Measurements from ENCODE around the gene DNM3.

The DNM3 gene

GRCh38 chr1:172283766-172284165 lies 442.5 kb downstream of the DNM3 start:
- TF ChIP-seq POLR2A (IDR thresholded peaks at IDR 0.05; ENCODE audit: extremely low read depth, insufficient read length) (no peak), MAX (IDR thresholded peaks at IDR 0.05; ENCODE audit: low read depth, low read length) (no peak), CTCF (IDR thresholded peaks at IDR 0.05; ENCODE audit: low read depth, low read length) (no peak), MYC (IDR thresholded peaks at IDR 0.05; ENCODE audit: low read depth, low read length) (no peak)
- H3K4me3 ChIP-seq (ENCODE audit: low read depth, low read length): no peak overlapping the region
- no peak for DNase-seq (ENCODE audit: low read depth)

- TF ChIP-seq MAX (IDR thresholded peaks at IDR 0.05; ENCODE audit: low read depth, low read length): no peak
- no peak for TF ChIP-seq MYC (IDR thresholded peaks at IDR 0.05; ENCODE audit: low read depth, low read length)
- TF ChIP-seq POLR2A (IDR thresholded peaks at IDR 0.05; ENCODE audit: extremely low read depth, insufficient read length): no peak
- no peak for TF ChIP-seq CTCF (IDR thresholded peaks at IDR 0.05; ENCODE audit: low read depth, low read length)
- H3K4me3 ChIP-seq (ENCODE audit: low read depth, low read length): no peak overlapping the region
- peak; percentile 14 for DNase-seq (ENCODE audit: low read depth)
Measured at GRCh38 chr1:172286629-172287076, 445.4 kb downstream of the DNM3 start.

GRCh38 chr1:172287208-172287607 lies 445.9 kb downstream of the DNM3 start:
- H3K4me3 ChIP-seq (ENCODE audit: low read depth, low read length): no peak overlapping the region
- TF ChIP-seq MAX (IDR thresholded peaks at IDR 0.05; ENCODE audit: low read depth, low read length): no peak
- no peak for TF ChIP-seq CTCF (IDR thresholded peaks at IDR 0.05; ENCODE audit: low read depth, low read length)
- no peak for TF ChIP-seq MYC (IDR thresholded peaks at IDR 0.05; ENCODE audit: low read depth, low read length)
- no peak for TF ChIP-seq POLR2A (IDR thresholded peaks at IDR 0.05; ENCODE audit: extremely low read depth, insufficient read length)
- DNase-seq (ENCODE audit: low read depth): no peak

- no peak for DNase-seq (ENCODE audit: low read depth)
- TF ChIP-seq POLR2A (IDR thresholded peaks at IDR 0.05; ENCODE audit: extremely low read depth, insufficient read length): no peak
- TF ChIP-seq MAX (IDR thresholded peaks at IDR 0.05; ENCODE audit: low read depth, low read length): no peak
Measured at GRCh38 chr1:172288581-172288980, 447.3 kb downstream of the DNM3 start.

GRCh38 chr1:172289448-172289847 lies 448.1 kb downstream of the DNM3 start:
- TF ChIP-seq MAX (IDR thresholded peaks at IDR 0.05; ENCODE audit: low read depth, low read length) (no peak), POLR2A (IDR thresholded peaks at IDR 0.05; ENCODE audit: extremely low read depth, insufficient read length) (no peak), MYC (IDR thresholded peaks at IDR 0.05; ENCODE audit: low read depth, low read length) (no peak), CTCF (IDR thresholded peaks at IDR 0.05; ENCODE audit: low read depth, low read length) (no peak)
- no peak overlapping the region for H3K4me3 ChIP-seq (ENCODE audit: low read depth, low read length)
- no peak for DNase-seq (ENCODE audit: low read depth)

More at GRCh38 chr1:172288581-172288980, 447.3 kb downstream of the DNM3 start:
- H3K4me3 ChIP-seq (ENCODE audit: low read depth, low read length): no peak overlapping the region

GRCh38 chr1:172292840-172293239 lies 451.5 kb downstream of the DNM3 start:
- DNase-seq (ENCODE audit: low read depth): no peak
- TF ChIP-seq POLR2A (IDR thresholded peaks at IDR 0.05; ENCODE audit: extremely low read depth, insufficient read length) (no peak), MAX (IDR thresholded peaks at IDR 0.05; ENCODE audit: low read depth, low read length) (no peak)
- H3K4me3 ChIP-seq (ENCODE audit: low read depth, low read length): no peak overlapping the region

- DNase-seq (ENCODE audit: low read depth): no peak
- TF ChIP-seq MAX (IDR thresholded peaks at IDR 0.05; ENCODE audit: low read depth, low read length): no peak
- TF ChIP-seq POLR2A (IDR thresholded peaks at IDR 0.05; ENCODE audit: extremely low read depth, insufficient read length): no peak
- no peak for TF ChIP-seq CTCF (IDR thresholded peaks at IDR 0.05; ENCODE audit: low read depth, low read length)
- no peak for TF ChIP-seq MYC (IDR thresholded peaks at IDR 0.05; ENCODE audit: low read depth, low read length)
Measured at GRCh38 chr1:172293429-172293828, 452.1 kb downstream of the DNM3 start.

More at GRCh38 chr1:172293429-172293828, 452.1 kb downstream of the DNM3 start:
- H3K4me3 ChIP-seq (ENCODE audit: low read depth, low read length): no peak overlapping the region
